GM12878 (cell line): Measurements from ENCODE around the gene SLC13A2.

ENCODE experiments used
- BHLHE40 ChIP-seq, 2 experiments: fragments of 450-650 bp in 1 of 2; IDR thresholded peaks; 2 replicates each; pipeline ENCODE4 v1.6.1; 2011 to 2017; ENCODE audit warnings: low read depth in 2 of 2, borderline replicate concordance in 1 of 2, improper control_type of control experiment in 1 of 2, low read length in 1 of 2, mild to moderate bottlenecking in 1 of 2
- CTCF ChIP-seq, 3 experiments: IDR thresholded peaks in 2 of 3; conservative IDR thresholded peaks in 1 of 3; 2 replicates each; pipeline ENCODE4 v1.5.1; 2011; ENCODE audit warnings: low read depth in 3 of 3, low read length in 3 of 3, mild to moderate bottlenecking in 3 of 3, control low read depth in 2 of 3, moderate library complexity in 2 of 3, inconsistent platforms in 1 of 3, mixed read lengths in 1 of 3; ENCODE audit not compliant: control insufficient read depth in 2 of 3, insufficient read depth in 1 of 3; ENCODE audit errors: extremely low read depth in 1 of 3
- FOS ChIP-seq: IDR thresholded peaks from 3 replicates; pipeline ENCODE4 v1.6.1; 2011; ENCODE audit warnings: borderline replicate concordance; ENCODE audit not compliant: insufficient read length; ENCODE audit errors: extremely low read depth
- FOXK2 ChIP-seq: fragments of 450-650 bp; IDR thresholded peaks from 2 replicates; pipeline ENCODE4 v1.6.1; 2017; ENCODE audit warnings: mild to moderate bottlenecking, moderate library complexity
- HDAC6 ChIP-seq: fragments of 200-600 bp; sonication (generic); IDR thresholded peaks from one replicate; pipeline ENCODE4 v1.8.0; 2017; ENCODE audit warnings: antibody characterized with exemption; ENCODE audit not compliant: unreplicated experiment
- POLR2A ChIP-seq: IDR thresholded peaks from 2 replicates; pipeline ENCODE4 v1.6.1; 2011; ENCODE audit warnings: low read depth, mild to moderate bottlenecking, low read length
- SRF ChIP-seq, 2 experiments: IDR thresholded peaks; 2 replicates each; pipeline ENCODE4 v1.6.1; 2011; ENCODE audit warnings: low read depth in 2 of 2, low read length in 2 of 2, mild to moderate bottlenecking in 1 of 2, moderate library complexity in 1 of 2
- TAF1 ChIP-seq: IDR thresholded peaks from 2 replicates; pipeline ENCODE4 v1.6.1; 2011; ENCODE audit warnings: mild to moderate bottlenecking, low read depth, low read length, borderline replicate concordance
- TCF12 ChIP-seq: IDR thresholded peaks from 2 replicates; pipeline ENCODE4 v1.6.1; 2011; ENCODE audit warnings: low read depth, mild to moderate bottlenecking, low read length
- TCF3 ChIP-seq: IDR thresholded peaks from 2 replicates; pipeline ENCODE4 v1.6.1; 2012; ENCODE audit warnings: low read depth, mild to moderate bottlenecking, low read length, borderline replicate concordance; ENCODE audit not compliant: insufficient read depth
- TF ChIP-seq, protein P1 (sequence below): IDR thresholded peaks from 2 replicates; pipeline ENCODE4 v1.6.1; 2011; ENCODE audit warnings: borderline replicate concordance, low read depth, mild to moderate bottlenecking, moderate library complexity, low read length; ENCODE audit not compliant: insufficient read depth, poor library complexity, severe bottlenecking

GRCh38 chr17:28473542-28473941, at the start of gene SLC13A2:
- no peak for TF ChIP-seq POLR2A
- TF ChIP-seq CTCF (IDR thresholded peaks at IDR 0.05 in 2 of 3, conservative IDR thresholded peaks at IDR 0.05 in 1 of 3; ENCODE audit: control insufficient read depth in 2 of 3, extremely low read depth in 1 of 3, insufficient read depth in 1 of 3, low read depth in 3 of 3, low read length in 3 of 3), result 0 out of 6 replicates have a peak, but pooled peaks of 1 of the 3 experiments have one; percentile 9
- TF ChIP-seq TAF1, result no peak
- TF ChIP-seq TCF3, result no peak
- no peak for TF ChIP-seq BHLHE40 (IDR thresholded peaks at IDR 0.05; ENCODE audit: borderline replicate concordance in 1 of 2, low read depth in 2 of 2, low read length in 1 of 2)
- no peak for TF ChIP-seq FOXK2
- no peak for TF ChIP-seq SRF (IDR thresholded peaks at IDR 0.05; ENCODE audit: low read depth in 2 of 2, low read length in 2 of 2)
- TF ChIP-seq TCF12, result no peak
- TF ChIP-seq, protein P1, sequence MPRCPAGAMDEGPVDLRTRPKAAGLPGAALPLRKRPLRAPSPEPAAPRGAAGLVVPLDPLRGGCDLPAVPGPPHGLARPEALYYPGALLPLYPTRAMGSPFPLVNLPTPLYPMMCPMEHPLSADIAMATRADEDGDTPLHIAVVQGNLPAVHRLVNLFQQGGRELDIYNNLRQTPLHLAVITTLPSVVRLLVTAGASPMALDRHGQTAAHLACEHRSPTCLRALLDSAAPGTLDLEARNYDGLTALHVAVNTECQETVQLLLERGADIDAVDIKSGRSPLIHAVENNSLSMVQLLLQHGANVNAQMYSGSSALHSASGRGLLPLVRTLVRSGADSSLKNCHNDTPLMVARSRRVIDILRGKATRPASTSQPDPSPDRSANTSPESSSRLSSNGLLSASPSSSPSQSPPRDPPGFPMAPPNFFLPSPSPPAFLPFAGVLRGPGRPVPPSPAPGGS, result no peak
- TF ChIP-seq FOS, result no peak
- TF ChIP-seq HDAC6, result no peak
